Measurements from ENCODE around the gene GRAMD1A.

GRAMD1A gene

GRCh38 chr19:35056513-35057063, 56.5 kb downstream of the GRAMD1A start:
- no peak for FAIRE-seq

GRCh38 chr19:35058370-35058769, 58.2 kb downstream of the GRAMD1A start:
- no peak for FAIRE-seq

- FAIRE-seq, result no peak
These were observed 59.1 kb downstream of the GRAMD1A start for GRCh38 chr19:35059006-35059798.

- FAIRE-seq, result no peak
These were observed 59.6 kb downstream of the GRAMD1A start for GRCh38 chr19:35059799-35060091.

- no peak for FAIRE-seq
These were observed 60.2 kb downstream of the GRAMD1A start for GRCh38 chr19:35060160-35060855.

GRCh38 chr19:35061583-35062373, 61.7 kb downstream of the GRAMD1A start:
- no peak for FAIRE-seq

GRCh38 chr19:35062942-35063341, 62.8 kb downstream of the GRAMD1A start:
- no peak for FAIRE-seq

- FAIRE-seq, result no peak
These were observed 64.1 kb downstream of the GRAMD1A start for GRCh38 chr19:35063940-35064818.

GRCh38 chr19:35065574-35065973, 65.5 kb downstream of the GRAMD1A start:
- no peak for FAIRE-seq

GRCh38 chr19:35066121-35066520, 66.0 kb downstream of the GRAMD1A start:
- FAIRE-seq, result no peak

GRCh38 chr19:35066691-35067563, 66.8 kb downstream of the GRAMD1A start:
- FAIRE-seq, result no peak

- no peak for FAIRE-seq
These were observed 69.0 kb downstream of the GRAMD1A start for GRCh38 chr19:35068941-35069634.

GRCh38 chr19:35069696-35070095, 69.6 kb downstream of the GRAMD1A start:
- no peak for FAIRE-seq

GRCh38 chr19:35070471-35070870, 70.3 kb downstream of the GRAMD1A start:
- no peak for FAIRE-seq

GRCh38 chr19:35073516-35073915, 73.4 kb downstream of the GRAMD1A start:
- no peak for FAIRE-seq

- no peak for FAIRE-seq
These were observed 73.8 kb downstream of the GRAMD1A start for GRCh38 chr19:35073941-35074340.

GRCh38 chr19:35074426-35075201, 74.5 kb downstream of the GRAMD1A start:
- FAIRE-seq, result no peak

- FAIRE-seq, result no peak
These were observed 75.3 kb downstream of the GRAMD1A start for GRCh38 chr19:35075202-35076025.

- no peak for FAIRE-seq
These were observed 75.9 kb downstream of the GRAMD1A start for GRCh38 chr19:35076026-35076370.

All from islet of Langerhans (tissue), 1 donor.